Neural crest cell (in vitro differentiated cells): ENCODE measurements around the gene ECEL1. TPM values are rescaled to one million over a fixed set of nuclear protein-coding genes. Genes with fewer than 3 reads are reported as not detected.

Experiments used
- DNase-seq: peaks from one replicate; pipeline ENCODE4 v3.0.0; 2021; ENCODE audit warnings: low read depth, mixed read lengths, low spot score
- H3K27ac Mint-ChIP-seq: one replicate; pipeline ENCODE4 v1.8.0; 2021; ENCODE audit warnings: mild to moderate bottlenecking, mixed read lengths; ENCODE audit not compliant: unreplicated experiment
- H3K27me3 Mint-ChIP-seq: 2 replicates; pipeline ENCODE4 v1.8.0; 2021; ENCODE audit warnings: low read depth, mild to moderate bottlenecking, mixed read lengths
- H3K36me3 Mint-ChIP-seq: 2 replicates; pipeline ENCODE4 v1.8.0; 2021; ENCODE audit warnings: low read depth, mild to moderate bottlenecking, mixed read lengths
- H3K4me1 Mint-ChIP-seq: 2 replicates; pipeline ENCODE4 v1.8.0; 2021; ENCODE audit warnings: mixed read lengths
- H3K4me3 Mint-ChIP-seq: one replicate; pipeline ENCODE4 v1.8.0; 2021; ENCODE audit warnings: mild to moderate bottlenecking, mixed read lengths
- H3K9me3 Mint-ChIP-seq: 2 replicates; pipeline ENCODE4 v1.8.0; 2021; ENCODE audit warnings: mixed read lengths
- CTCF ChIP-seq: fragments of 200-600 bp; sonication (generic); conservative IDR thresholded peaks from 2 replicates; pipeline ENCODE4 v1.5.0; 2021; ENCODE audit warnings: antibody characterized with exemption, mild to moderate bottlenecking
- total RNA-seq: library from RNA; stranded (reverse); gene quantifications from 2 replicates; pipeline ENCODE4 v1.2.1, GENCODE V29; 2021

Gene ECEL1
- total RNA-seq, 1 donor from 2014 or later = 43.9 TPM

DNA sequence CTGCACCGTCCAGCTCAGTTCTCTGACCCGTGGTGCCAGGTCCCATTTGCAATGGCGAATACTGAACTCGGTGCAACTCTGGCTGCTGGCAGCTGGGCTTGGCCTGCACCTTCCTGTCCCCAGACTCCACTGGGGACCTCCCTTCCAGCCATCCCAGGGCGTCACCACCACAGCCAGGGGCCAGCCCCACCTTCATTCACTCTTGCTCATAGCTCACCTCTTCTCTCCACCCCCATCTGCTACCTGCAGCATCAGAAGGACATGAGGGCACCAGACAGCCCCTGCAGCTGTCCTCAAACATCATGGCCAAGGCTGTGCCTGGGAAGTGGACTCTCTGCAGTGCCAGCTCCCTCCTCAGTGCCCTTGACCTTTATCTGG is 47.9 kb downstream of the ECEL1 start:
- Mint-ChIP-seq H3K27me3 (no peaks in the 10 kb centered on the region), H3K27ac (no peak overlapping the region), H3K4me3 (no peak overlapping the region), H3K36me3 (no peaks in the 10 kb centered on the region), H3K4me1 (no peaks in the 10 kb centered on the region), H3K9me3 (no peaks in the 10 kb centered on the region)
- TF ChIP-seq CTCF = peak; percentile 53
- no peak for DNase-seq

DNA sequence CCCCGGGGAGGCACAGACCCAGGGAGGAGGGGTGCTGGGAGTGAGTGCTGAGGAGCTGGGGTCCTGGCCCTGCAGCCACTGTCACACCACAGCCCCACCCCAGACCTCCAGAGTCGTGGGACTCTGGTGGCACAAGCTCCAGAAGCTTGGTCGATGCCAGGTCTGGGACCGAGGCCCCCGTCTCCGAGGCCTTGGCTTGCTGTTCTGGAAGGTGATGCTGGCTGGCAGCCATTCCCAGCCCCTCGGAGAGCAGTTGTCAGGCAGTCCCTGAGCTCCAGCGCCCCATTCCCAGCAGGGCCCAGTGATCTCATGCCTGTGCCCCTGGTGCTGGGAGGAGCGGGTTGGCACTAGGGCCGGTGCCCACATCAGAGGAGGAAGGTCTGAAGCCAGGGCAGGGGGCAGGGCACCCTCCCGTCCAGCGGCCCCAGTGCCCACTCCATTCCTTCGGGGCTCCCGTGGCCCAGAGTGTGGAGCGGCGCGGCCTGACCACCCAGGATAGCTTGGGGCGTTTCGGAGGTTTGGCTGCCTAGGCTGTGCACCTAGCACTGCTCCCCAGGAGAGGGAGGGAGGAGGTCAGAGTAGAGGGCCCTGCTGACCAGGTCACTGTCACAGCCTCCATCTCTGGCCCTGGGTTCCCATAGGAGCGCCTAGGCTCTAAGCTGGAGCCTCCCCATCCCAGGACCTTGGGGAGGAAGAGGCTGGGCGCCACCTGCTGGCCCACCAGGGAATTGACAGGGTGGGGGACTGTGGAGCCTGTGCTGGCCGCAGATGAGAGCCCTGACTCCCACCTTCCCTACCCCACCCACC is 48.5 kb downstream of the ECEL1 start:
- H3K36me3 Mint-ChIP-seq = no peaks in the 10 kb centered on the region
- no peak for DNase-seq
- no peaks in the 10 kb centered on the region for H3K9me3 Mint-ChIP-seq
- H3K4me3 Mint-ChIP-seq = no peak overlapping the region
- TF ChIP-seq CTCF = peak; percentile 66
- H3K4me1 Mint-ChIP-seq = no peaks in the 10 kb centered on the region
- H3K27me3 Mint-ChIP-seq = no peaks in the 10 kb centered on the region
- no peak overlapping the region for H3K27ac Mint-ChIP-seq

- Mint-ChIP-seq H3K27ac (no peak overlapping the region), H3K27me3 (no peaks in the 10 kb centered on the region), H3K4me3 (no peak overlapping the region), H3K4me1 (no peaks in the 10 kb centered on the region), H3K9me3 (no peaks in the 10 kb centered on the region), H3K36me3 (no peaks in the 10 kb centered on the region)
- DNase-seq = no peak
- no peak for TF ChIP-seq CTCF
Observed at GRCh38 chr2:232438091-232438490, 49.5 kb downstream of the ECEL1 start.

DNA sequence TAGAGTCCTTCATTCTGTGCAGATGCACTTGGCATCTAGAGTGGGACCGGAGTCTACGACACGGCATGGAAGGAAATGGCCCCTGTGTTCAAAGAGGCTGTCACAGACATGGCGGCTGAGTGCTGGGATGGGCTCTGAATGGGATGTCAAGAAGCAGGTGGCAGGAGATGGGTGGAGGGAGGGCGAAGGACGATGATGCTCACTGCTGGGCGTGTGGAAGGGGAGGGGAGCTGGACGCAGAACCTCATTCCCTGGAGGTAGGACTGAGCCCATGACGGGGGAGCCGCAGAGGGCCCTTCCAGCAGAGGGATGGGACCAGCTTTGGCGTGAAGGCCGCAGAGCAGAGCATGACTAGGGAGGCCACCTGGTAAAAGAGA is 50.5 kb downstream of the ECEL1 start:
- H3K36me3 Mint-ChIP-seq = no peaks in the 10 kb centered on the region
- no peaks in the 10 kb centered on the region for H3K27me3 Mint-ChIP-seq
- no peaks in the 10 kb centered on the region for H3K4me1 Mint-ChIP-seq
- TF ChIP-seq CTCF = no peak
- H3K9me3 Mint-ChIP-seq = no peaks in the 10 kb centered on the region
- no peak overlapping the region for H3K27ac Mint-ChIP-seq
- H3K4me3 Mint-ChIP-seq = no peak overlapping the region
- DNase-seq = no peak

DNA sequence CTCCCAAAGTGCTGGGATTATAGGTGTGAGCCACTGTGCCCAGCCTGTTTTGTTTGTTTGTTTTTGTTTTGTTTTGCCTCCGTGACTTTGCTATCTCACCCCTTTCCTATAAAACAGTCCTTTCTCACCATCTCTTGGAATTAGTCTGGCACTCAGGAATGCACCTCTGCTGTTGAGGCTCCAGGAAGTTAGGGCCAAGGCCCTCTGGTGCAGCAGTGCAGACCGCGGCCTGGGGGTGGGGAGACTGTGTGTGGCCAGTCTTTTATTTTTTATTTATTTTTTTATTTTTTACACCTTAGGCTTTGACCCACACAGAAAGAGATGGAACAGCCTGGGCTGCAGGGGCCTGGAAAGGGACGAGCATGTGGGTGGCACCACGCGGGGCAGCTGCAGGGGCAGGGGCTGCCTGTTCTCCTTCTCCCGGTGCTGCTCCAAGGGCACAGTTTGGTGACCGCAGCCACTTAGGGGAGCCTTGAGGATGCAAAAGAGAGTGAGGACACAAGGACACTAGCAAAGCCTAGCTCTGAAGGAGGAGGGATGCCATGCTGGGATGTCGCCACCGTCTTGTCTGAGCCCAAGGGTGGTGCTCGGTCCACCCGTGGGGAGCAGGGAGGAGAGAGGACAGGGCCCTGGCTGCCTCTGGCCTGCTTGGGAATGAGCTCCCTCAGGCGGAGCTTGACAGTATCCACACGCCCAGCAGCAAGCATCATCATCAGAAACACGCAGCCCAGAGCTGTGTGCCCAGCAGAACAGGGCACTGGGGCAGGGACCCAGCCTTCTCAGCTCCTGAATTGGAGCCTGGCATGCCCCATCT is 51.0 kb downstream of the ECEL1 start:
- no peak for DNase-seq
- Mint-ChIP-seq H3K36me3 (no peaks in the 10 kb centered on the region), H3K27me3 (no peaks in the 10 kb centered on the region), H3K4me3 (no peak overlapping the region), H3K4me1 (no peaks in the 10 kb centered on the region), H3K27ac (no peak overlapping the region), H3K9me3 (no peaks in the 10 kb centered on the region)
- no peak for TF ChIP-seq CTCF
